Upper lobe of left lung (tissue), 4 donors: ENCODE results near the gene ZBTB8B.

ENCODE experiments used
- CTCF ChIP-seq, 6 experiments: fragments of 450-650 bp in 4 of 6; fragments of 200-600 bp in 2 of 6; sonication (generic) in 2 of 6; IDR thresholded peaks; one replicate each; pipeline ENCODE4 v1.5.1; 2016 to 2019; ENCODE audit warnings: antibody characterized with exemption in 6 of 6
- POLR2A ChIP-seq, 4 donors: fragments of 450-650 bp; IDR thresholded peaks; one replicate each; pipeline ENCODE4 v1.5.1; 2016 to 2017; ENCODE audit warnings: antibody characterized with exemption in 4 of 4, mild to moderate bottlenecking in 2 of 4

- TF ChIP-seq CTCF (IDR thresholded peaks at IDR 0.05) (no peak), POLR2A (IDR thresholded peaks at IDR 0.05) (no peak)
Observed at GRCh38 chr1:32503153-32503552, 38.3 kb downstream of the ZBTB8B start.
